NCI-H526 (cell line): ENCODE measurements around the gene JUN.
"Not testable (repeated sequence)": the region's sequence is repeated elsewhere in the genome, so short reads cannot be mapped to it uniquely, and the experiment has no call there.

Source experiments
- DNase-seq, 2 experiments: peaks; one replicate each; lab custom pipeline; 2025; lab: John Stamatoyannopoulos, UW

The JUN gene

DNA sequence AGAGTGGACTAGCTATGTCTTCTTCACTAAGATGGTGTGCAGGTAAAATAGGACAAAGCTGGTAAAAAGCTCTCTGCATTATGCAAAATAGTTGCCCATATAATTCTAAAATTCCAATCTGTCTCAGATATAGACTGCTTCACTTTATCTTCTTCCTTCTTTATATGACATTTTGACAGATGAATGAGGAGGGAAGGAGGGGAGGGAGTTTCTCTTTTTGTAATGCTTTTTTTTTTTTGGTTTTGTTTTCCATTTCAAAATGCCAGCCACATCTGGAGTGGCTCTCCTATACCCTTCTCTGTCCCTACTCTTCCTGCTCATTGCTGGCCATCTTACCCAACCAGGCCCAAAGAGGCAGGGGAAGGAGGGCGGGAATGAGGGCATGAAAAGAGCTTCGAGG, 24.2 kb upstream of the JUN start:
- DNase-seq = no peak

DNA sequence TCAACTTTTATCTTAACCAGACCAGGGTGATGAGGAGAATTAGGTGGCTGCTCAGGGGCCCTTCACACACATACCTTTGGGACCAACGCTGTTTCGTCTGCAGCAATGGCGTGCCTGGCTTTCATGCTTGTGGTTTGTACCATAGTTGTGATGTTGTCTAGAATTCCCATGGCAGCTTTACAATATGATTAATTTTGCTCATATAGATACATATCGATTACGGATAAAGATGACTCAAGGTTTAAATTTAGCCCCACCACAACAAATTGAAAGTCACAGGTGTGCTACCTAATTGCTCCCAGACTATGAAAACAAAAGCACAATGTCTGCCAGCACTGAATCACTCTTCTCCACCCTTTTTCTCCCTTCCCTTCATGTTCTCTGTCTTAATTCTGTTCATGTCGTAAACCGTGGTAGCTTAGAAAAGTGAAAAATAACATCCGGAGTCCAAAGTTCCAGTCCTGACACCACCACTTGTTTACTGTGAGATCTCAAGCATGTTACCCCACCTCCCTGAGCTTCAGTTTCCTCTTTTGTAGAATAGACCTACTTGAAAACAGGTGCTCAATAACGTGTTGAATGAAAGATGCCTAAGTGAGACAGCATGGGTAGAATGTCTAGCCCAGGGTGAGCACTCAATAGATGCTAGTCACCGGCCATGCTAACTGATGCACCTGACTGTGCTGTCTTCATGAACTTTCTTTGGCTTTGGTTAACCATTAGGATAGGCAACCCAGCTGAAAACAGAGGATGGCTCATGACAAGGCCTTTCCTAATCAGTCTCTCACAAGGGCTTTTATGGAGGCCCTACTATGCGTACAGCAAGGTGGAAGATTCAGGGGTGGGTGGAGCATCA, 22.1 kb upstream of the JUN start:
- no peak for DNase-seq

DNA sequence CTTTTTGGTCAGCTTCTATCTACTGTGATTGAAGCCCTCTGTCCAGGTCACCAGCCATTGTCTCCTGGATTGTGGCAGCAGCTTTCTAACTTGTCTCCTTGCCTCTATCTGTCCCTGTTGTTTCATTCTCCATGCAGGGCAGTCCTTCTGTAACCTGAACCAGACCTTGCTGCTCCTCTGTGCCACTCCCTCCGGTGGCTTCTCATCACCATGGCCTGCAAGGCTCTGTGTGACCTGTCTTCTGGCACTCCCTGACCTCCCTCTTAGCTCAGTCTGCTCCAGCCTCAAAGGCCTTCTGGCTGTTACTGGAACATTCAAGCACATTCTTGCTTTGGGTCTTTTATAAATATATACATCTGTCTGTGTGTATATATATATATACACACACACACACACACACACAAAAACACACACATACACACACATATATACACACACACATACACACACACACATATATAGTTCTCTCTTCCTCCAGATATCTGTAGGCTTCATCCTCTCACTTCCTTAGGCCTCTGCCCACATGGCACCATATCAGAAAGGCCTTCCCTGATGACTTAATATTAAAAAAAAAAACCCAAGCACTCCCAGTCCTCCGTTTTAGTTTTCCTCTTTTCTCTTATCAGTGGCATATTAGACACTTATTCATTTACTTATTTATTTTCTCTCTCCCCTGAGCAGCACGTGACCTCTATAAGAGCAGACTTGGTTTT, 21.2 kb upstream of the JUN start:
- no peak for DNase-seq

DNA sequence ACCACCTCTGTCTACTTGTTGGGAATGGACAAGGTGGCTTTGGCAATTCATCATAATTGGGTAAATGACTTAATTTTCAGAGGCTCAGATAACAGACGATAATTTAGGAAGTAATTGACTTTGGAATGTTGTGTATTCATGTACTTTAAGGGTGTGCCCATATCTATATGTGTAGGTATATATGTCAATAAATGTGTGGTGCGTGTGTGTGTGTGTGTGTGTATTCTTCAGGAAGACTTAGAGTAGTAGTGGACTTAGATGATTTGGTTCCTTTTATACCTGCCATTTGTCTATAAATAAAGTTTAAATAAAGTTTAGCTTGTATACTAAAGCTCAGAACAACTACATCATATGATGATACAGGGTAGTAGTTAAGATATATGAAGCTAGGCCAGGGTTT, 20.0 kb upstream of the JUN start:
- no peak for DNase-seq

DNA sequence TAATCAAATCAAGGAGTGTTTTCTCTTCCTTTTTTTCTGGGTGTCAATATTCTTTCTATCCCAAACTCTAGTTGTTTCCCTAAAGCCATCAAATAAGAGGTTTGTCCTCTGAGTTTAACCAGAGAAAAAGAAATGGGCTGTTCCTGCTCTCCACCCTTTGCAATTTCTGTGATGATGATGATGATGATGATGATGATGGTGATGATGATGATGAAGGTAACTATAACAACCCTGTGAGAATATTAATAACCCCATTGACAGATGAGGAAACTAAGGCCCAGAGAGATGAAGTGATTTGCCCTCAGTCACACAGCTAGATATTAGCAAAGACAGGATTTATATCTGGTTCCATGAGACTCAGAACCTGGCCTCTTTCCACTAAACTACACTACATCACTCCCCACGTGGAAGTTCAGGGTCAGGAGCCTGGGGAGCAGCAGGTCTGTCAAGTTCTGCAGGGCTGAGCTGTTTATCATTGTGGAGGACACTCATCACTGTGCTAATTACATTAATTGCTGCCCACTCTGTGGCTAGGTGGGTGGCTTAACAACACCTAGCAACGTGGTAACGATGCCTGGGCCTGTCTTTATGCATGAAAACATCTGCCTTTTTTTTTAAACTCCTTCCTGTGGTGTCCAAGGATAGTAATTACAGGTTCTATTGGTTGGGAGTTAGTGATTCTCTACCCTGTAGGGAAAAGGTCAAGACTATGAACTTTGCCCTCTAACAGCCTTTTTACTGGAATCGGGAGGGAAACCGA, 19.0 kb upstream of the JUN start:
- no peak for DNase-seq

- not testable (repeated sequence) for DNase-seq
Measured at GRCh38 chr1:58801286-58801685, 17.4 kb upstream of the JUN start.

- DNase-seq = no peak
Measured at GRCh38 chr1:58799650-58800049, 15.8 kb upstream of the JUN start.

- DNase-seq = no peak
Measured at GRCh38 chr1:58798910-58799442, 15.1 kb upstream of the JUN start.

- peak in 1 of 2 experiments; percentile 10 for DNase-seq
Measured at GRCh38 chr1:58796416-58796815, 12.6 kb upstream of the JUN start.

- no peak for DNase-seq
Measured at GRCh38 chr1:58794585-58794984, 10.7 kb upstream of the JUN start.

DNA sequence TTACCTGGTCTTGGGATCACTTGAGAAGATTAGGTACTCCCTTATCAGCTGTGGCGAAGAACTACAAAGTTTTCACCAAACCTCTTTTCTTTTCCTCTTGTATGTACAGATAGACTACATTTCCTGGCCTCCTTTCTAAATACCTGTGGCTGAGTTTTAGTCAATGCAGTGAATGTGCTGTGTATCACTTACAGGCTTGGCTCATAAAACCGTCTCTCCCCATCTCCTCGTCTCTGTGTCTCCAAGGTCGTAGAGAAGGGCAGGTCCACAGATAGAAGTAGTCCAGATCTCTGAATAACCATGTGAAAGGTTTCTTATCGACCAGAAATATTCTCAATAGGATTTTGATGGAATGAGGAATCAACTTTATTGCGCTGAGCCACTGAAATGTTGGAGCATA, 9.0 kb upstream of the JUN start:
- no peak for DNase-seq

- no peak for DNase-seq
Measured at GRCh38 chr1:58791106-58791505, 7.3 kb upstream of the JUN start.

GRCh38 chr1:58789996-58790660, 6.3 kb upstream of the JUN start:
- DNase-seq = no peak

DNA sequence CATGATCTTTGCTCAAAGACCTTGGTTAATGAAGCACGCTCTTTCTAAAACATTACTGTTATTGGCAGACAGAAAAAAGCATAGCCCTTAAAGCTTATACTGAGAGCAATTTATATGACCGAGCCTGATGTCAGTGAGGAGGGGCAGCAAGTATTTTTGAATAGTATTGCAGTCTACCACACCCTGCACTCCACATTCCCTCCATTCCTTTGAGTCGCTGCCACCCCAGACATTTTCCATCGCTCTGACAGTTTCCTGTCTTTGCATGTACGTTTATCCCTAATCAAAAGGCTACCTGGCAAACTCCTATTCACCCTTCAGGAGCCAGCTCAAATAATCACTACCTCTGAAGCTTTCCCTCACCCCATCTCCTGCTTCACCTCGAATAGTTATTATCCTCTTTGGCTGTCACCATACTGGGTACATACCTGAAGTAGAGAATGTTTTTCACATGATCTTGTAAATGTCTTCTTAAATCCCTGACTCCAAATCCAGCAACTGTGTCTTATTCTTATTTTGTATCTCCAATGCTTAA, 5.5 kb upstream of the JUN start:
- no peak for DNase-seq

- no peak for DNase-seq
Measured at GRCh38 chr1:58788259-58788658, 4.4 kb upstream of the JUN start.

GRCh38 chr1:58786927-58787245, 3.0 kb upstream of the JUN start:
- DNase-seq = no peak

GRCh38 chr1:58786184-58786926, 2.5 kb upstream of the JUN start:
- no peak for DNase-seq

DNA sequence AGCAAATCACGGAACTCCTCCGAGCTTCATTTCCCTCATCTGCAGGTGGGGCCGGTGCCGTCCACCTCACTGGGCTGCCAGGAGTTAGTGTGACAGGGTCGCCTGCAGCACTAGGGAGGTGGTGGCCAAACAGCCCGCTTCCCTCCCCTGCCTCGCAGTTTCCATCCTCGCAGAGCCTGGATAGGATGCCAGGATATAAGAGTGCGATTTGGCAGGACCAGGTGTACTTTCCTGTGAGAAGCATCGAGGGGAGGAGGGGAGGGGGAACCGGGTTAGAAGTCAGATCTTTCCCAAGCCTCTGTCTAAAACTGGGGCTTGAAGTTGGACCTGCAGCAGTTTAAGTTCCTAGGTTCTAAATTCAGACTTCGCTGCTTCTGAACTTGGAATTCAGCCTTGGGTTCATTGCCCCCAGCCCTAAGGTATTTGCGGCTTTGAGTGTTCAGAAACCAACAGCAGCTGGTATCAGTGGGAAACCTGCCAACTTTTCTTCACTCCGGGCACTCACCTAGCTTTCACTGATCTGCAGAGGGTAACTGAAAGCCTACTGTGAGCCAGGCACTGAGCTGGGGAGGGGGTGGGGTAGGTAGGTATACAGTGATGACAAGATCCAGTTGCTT, 1.7 kb upstream of the JUN start:
- DNase-seq = peak; percentile 78 to 90

- DNase-seq = peak; percentile 78 to 90
Measured at GRCh38 chr1:58784758-58785441, 1.1 kb upstream of the JUN start.
